ENCODE data around the gene NES.

NES gene

GRCh38 chr1:156676820-156677615 is at the start of gene NES:
NES (minus strand) TSS chr1:156677407; CDS start chr1:156677264, 143 bp downstream.
- DNase-seq (ENCODE audit: low read depth) = no peak

- no peak for DNase-seq (ENCODE audit: low read depth)
Measured at GRCh38 chr1:156726549-156727226, 49.5 kb upstream of the NES start.

- DNase-seq (ENCODE audit: low read depth) = peak; percentile 57
Measured at GRCh38 chr1:156725683-156726280, 48.6 kb upstream of the NES start.

- DNase-seq (ENCODE audit: low read depth) = no peak
Measured at GRCh38 chr1:156721535-156721934, 44.3 kb upstream of the NES start.

- DNase-seq (ENCODE audit: low read depth) = no peak
Measured at GRCh38 chr1:156721131-156721530, 43.9 kb upstream of the NES start.

GRCh38 chr1:156717351-156717750 is 40.1 kb upstream of the NES start:
- no peak for DNase-seq (ENCODE audit: low read depth)

GRCh38 chr1:156714830-156715229 is 37.6 kb upstream of the NES start:
- DNase-seq (ENCODE audit: low read depth) = no peak

GRCh38 chr1:156712626-156713025 is 35.4 kb upstream of the NES start:
- DNase-seq (ENCODE audit: low read depth) = no peak

- no peak for DNase-seq (ENCODE audit: low read depth)
Measured at GRCh38 chr1:156711011-156711817, 34.0 kb upstream of the NES start.

- DNase-seq (ENCODE audit: low read depth) = no peak
Measured at GRCh38 chr1:156709757-156710489, 32.7 kb upstream of the NES start.

- no peak for DNase-seq (ENCODE audit: low read depth)
Measured at GRCh38 chr1:156709031-156709430, 31.8 kb upstream of the NES start.

GRCh38 chr1:156708218-156708661 is 31.0 kb upstream of the NES start:
- no peak for DNase-seq (ENCODE audit: low read depth)

- no peak for DNase-seq (ENCODE audit: low read depth)
Measured at GRCh38 chr1:156707417-156708217, 30.4 kb upstream of the NES start.

GRCh38 chr1:156706657-156707416 is 29.6 kb upstream of the NES start:
- no peak for DNase-seq (ENCODE audit: low read depth)

GRCh38 chr1:156705918-156706656 is 28.9 kb upstream of the NES start:
- DNase-seq (ENCODE audit: low read depth) = peak; percentile 58

- no peak for DNase-seq (ENCODE audit: low read depth)
Measured at GRCh38 chr1:156705321-156705917, 28.2 kb upstream of the NES start, which contains the start of gene CRABP2. CRABP2 (minus strand) TSS chr1:156705583; CDS start chr1:156705446, 137 bp downstream.

- DNase-seq (ENCODE audit: low read depth) = no peak
Measured at GRCh38 chr1:156704930-156705320, 27.7 kb upstream of the NES start.

GRCh38 chr1:156704166-156704711 is 27.0 kb upstream of the NES start:
- DNase-seq (ENCODE audit: low read depth) = no peak

Measured in stimulated activated CD8-positive, alpha-beta memory T cell treated with anti-CD3 and anti-CD28 coated beads, Interleukin-15, amount 100 ng/mL, for 1 hour (primary cell).